ENCODE data around the gene CPA5. TPM values are rescaled to one million over a fixed set of nuclear protein-coding genes. Genes with fewer than 3 reads are reported as not detected.
"Not testable (repeated sequence)": the region's sequence is repeated elsewhere in the genome, so short reads cannot be mapped to it uniquely, and the experiment has no call there.

CPA5 gene
- total RNA-seq, 2 donors from 2014 or later = not detected

DNA sequence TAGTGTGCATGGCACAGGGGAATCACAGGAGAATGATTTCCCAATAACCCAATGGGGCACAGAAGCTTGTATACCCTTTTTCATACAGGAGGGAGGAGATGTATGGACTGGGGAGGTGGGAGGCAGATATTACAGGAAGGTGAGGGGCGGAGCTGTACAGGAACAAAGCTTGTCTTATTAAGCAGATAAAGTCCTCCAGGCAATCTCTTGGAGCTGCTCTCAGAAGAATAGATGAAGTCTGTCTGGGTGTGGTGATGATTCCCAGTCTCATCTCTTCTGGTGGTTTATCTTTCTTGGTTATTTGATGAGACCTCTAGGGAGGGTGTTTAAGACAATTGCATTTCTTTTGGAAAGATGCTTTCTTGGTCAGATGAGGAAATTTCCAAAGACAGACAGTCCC, 25.1 kb upstream of the CPA5 start:
- H3K9me3 ChIP-seq = no peaks in the 10 kb centered on the region
- no peaks in the 10 kb centered on the region for H3K27me3 ChIP-seq
- H3K4me1 ChIP-seq = no peaks in the 10 kb centered on the region
- H3K36me3 ChIP-seq (replicated peaks in 1 of 2; ENCODE audit: insufficient read depth in 1 of 2, low read depth in 2 of 2) = no peaks in the 10 kb centered on the region
- intact Hi-C loops (cut with DNase I) = no loop called here
- WGBS, 2 donors = 93 to 100% methylated on average over 1 of the region's 1 CpG
- ATAC-seq (no peak), DNase-seq (no peak)
- H3K27ac ChIP-seq = no peak overlapping the region
- H3K4me3 ChIP-seq = no peak overlapping the region
- TF ChIP-seq, protein P1, sequence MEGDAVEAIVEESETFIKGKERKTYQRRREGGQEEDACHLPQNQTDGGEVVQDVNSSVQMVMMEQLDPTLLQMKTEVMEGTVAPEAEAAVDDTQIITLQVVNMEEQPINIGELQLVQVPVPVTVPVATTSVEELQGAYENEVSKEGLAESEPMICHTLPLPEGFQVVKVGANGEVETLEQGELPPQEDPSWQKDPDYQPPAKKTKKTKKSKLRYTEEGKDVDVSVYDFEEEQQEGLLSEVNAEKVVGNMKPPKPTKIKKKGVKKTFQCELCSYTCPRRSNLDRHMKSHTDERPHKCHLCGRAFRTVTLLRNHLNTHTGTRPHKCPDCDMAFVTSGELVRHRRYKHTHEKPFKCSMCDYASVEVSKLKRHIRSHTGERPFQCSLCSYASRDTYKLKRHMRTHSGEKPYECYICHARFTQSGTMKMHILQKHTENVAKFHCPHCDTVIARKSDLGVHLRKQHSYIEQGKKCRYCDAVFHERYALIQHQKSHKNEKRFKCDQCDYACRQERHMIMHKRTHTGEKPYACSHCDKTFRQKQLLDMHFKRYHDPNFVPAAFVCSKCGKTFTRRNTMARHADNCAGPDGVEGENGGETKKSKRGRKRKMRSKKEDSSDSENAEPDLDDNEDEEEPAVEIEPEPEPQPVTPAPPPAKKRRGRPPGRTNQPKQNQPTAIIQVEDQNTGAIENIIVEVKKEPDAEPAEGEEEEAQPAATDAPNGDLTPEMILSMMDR (IDR thresholded peaks at IDR 0.05) = no peak
- TF ChIP-seq POLR2A (IDR thresholded peaks at IDR 0.05) = no peak

DNA sequence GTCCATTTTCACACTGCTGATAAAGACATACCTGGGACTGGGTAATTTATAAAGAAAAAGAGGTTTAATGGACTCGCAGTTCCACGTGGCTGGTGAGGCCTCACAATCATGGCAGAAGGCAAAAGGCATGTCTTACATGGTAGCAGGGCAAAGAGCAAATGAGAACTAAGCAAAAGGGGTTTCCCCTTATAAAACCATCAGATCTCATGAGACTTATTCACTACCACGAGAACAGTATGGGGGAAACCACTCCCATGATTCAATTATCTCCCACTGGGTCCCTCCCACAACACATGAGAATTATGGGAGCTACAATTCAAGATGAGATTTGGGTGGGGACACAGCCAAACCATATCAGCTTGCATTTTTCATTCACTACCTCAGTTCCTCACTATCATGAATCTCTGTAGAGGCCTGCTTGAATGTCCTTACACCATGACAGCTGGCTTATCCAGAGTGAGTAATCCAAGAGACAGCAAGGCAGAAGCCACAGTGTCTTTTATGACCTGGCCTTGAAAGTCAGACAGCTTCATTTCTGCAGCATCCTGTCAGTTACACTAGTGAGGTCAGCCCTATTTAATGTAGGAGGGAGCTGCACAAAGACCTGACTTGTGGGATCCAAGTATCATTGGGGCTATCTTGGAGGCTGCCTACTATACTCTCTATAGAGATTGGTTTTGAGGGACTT, 22.9 kb upstream of the CPA5 start:
- H3K36me3 ChIP-seq (replicated peaks in 1 of 2; ENCODE audit: insufficient read depth in 1 of 2, low read depth in 2 of 2); H3K27me3 ChIP-seq; H3K4me1 ChIP-seq; H3K27ac ChIP-seq; ATAC-seq; DNase-seq; intact Hi-C loops (cut with DNase I); H3K4me3 ChIP-seq; H3K9me3 ChIP-seq: not testable (repeated sequence)
- 89% methylated on average over 3 of the region's 3 CpGs for WGBS, 2 donors

GRCh38 chr7:130322615-130323014, 22.0 kb upstream of the CPA5 start:
- ATAC-seq = no peak
- WGBS, 2 donors = 84 to 88% methylated on average over 7 of the region's 7 CpGs
- intact Hi-C loops (cut with DNase I) = no loop called here
- TF ChIP-seq, protein P1 (IDR thresholded peaks at IDR 0.05) = no peak
- no peak for TF ChIP-seq POLR2A (IDR thresholded peaks at IDR 0.05)
- Histone ChIP-seq H3K27me3 (no peaks in the 10 kb centered on the region), H3K4me1 (no peaks in the 10 kb centered on the region), H3K36me3 (replicated peaks in 1 of 2; ENCODE audit: insufficient read depth in 1 of 2, low read depth in 2 of 2) (no peaks in the 10 kb centered on the region), H3K9me3 (no peaks in the 10 kb centered on the region), H3K27ac (no peak overlapping the region), H3K4me3 (no peak overlapping the region)
- DNase-seq = no peak

- ATAC-seq (no peak), DNase-seq (no peak)
- H3K36me3 ChIP-seq (replicated peaks in 1 of 2; ENCODE audit: insufficient read depth in 1 of 2, low read depth in 2 of 2) = no peaks in the 10 kb centered on the region
- H3K4me1 ChIP-seq = no peaks in the 10 kb centered on the region
- no peaks in the 10 kb centered on the region for H3K27me3 ChIP-seq
- intact Hi-C loops (cut with DNase I) = no loop called here
- H3K27ac ChIP-seq = no peak overlapping the region
- H3K9me3 ChIP-seq = no peaks in the 10 kb centered on the region
- H3K4me3 ChIP-seq = no peak overlapping the region
- TF ChIP-seq POLR2A (IDR thresholded peaks at IDR 0.05) = no peak
- TF ChIP-seq, protein P1 (IDR thresholded peaks at IDR 0.05) = no peak
- 88 to 91% methylated on average over 10 of the region's 10 CpGs for WGBS, 2 donors
These were observed 20.2 kb upstream of the CPA5 start for GRCh38 chr7:130324306-130324943.

DNA sequence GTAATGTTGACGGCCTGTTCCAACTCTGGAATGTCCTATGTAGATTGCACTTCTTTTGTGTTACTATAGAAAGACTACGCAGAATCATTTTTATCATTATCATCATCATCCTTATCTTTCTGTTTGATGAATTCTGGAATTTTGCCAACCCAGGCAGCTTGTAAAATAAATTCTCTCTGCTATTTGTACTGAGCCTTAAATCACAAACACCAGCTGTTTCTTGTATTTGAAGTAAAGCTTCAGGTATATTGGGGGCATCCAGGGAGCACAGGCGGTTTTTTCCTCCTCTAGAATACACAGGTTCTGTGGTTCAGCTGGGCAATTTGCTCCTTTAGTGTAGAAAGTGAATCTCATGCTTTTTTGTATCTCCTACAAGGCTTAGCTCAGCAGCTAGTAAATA, 14.9 kb upstream of the CPA5 start:
- ATAC-seq = no peak
- Histone ChIP-seq H3K4me3 (no peak overlapping the region), H3K27me3 (no peaks in the 10 kb centered on the region), H3K27ac (no peak overlapping the region), H3K4me1 (peaks cover 26% of the 10 kb centered on the region), H3K9me3 (no peaks in the 10 kb centered on the region), H3K36me3 (replicated peaks in 1 of 2; ENCODE audit: insufficient read depth in 1 of 2, low read depth in 2 of 2) (no peaks in the 10 kb centered on the region)
- intact Hi-C loops (cut with DNase I) = no loop called here
- DNase-seq = no peak
- 84 to 88% methylated on average over 3 of the region's 3 CpGs for WGBS, 2 donors
- TF ChIP-seq, protein P1 (IDR thresholded peaks at IDR 0.05) = no peak
- TF ChIP-seq POLR2A (IDR thresholded peaks at IDR 0.05) = no peak

Measured in body of pancreas (tissue), 4 donors.